DMS 273 (cell line): ENCODE results near the gene ZNF37A.
"Not testable (repeated sequence)": the region's sequence is repeated elsewhere in the genome, so short reads cannot be mapped to it uniquely, and the experiment has no call there.

Source experiments
- DNase-seq: peaks from one replicate; lab custom pipeline; 2025; ENCODE audit not compliant: unreplicated experiment; lab: John Stamatoyannopoulos, UW

ZNF37A gene

DNA sequence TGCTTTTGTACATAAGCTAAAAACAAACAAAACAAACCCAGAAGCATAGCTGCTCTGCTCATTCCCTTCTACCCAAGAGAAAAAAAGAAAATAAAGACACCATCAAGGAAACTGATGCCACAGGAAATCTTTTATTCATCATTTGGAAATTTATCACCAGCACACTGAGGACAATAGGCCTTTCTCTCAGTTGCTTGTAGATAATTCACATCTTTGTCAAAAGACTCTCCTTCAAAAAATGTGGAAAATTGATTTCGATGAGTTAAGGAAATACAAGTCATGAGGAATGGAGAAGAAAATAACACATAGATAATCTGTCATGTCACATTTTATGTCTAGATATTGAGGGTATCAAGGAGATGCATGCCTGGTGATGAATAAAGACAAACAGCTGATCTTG lies 53.5 kb downstream of the ZNF37A start:
- DNase-seq: no peak

DNA sequence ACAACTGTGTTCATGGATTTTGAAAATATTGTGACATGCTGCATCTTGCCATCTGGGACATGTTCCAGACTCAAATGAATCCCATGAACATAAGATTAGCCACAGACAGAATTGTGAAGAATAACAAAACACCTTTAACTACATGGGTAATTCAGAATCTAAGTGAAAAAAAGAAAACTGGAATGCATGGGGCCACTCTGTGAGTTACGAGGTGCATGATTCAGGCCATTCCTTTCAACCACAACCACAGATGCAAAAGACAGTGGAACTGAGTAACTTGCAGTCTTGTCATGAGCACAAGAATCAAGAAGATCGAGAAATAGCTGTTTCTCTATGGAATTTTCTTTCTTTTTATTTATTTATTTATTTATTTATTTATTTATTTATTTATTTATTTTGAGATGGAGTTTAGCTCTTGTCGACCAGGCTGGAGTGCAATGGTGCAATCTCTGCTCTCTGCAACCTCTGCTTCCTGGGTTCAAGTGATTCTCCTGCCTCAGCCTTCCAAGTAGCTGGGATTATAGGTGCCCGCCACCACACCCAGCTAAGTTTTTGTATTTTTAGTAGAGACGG lies 56.8 kb downstream of the ZNF37A start:
- not testable (repeated sequence) for DNase-seq

DNA sequence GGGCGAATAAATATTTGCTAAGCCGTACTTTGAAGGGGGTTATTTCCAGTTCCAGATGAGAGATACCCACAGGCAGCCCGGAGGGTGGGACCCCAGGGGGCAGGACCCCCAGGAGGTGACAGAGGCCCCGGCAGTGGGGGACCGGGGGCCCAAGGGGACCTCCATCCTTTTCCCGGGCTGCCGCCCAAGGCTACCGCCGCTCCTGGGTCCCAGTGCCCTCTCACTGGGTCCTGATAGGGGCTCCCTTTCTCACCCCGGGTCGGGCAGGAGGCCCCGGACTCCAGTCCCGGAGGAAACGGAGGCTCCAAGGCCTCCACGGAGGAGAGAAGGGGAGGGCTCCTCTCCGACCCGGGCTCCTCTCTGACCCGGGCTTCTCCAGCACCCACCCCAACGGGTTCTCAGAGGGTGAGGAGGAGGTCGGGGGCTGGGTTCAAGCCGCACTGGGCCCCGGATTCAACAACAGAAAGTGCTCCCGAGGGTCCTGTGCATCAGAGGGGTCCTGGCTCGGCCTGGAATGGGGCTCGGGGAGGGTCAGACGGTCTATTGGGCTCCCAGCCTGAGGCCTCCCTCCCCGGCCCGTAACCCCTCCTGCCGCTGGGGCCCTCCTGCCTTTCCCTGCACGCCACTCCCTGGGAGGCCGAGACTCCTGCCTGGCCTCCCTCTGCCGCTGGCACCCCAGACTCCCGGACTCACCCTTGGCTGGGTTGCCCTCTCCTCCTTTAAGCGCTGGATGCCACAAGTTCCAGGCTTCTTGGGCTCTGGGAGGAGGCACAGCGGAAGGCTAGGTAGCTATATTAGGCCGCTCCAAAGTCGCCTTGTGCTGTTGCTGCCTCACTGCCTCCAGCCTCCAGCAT lies 62.5 kb downstream of the ZNF37A start:
- DNase-seq: no peak

DNA sequence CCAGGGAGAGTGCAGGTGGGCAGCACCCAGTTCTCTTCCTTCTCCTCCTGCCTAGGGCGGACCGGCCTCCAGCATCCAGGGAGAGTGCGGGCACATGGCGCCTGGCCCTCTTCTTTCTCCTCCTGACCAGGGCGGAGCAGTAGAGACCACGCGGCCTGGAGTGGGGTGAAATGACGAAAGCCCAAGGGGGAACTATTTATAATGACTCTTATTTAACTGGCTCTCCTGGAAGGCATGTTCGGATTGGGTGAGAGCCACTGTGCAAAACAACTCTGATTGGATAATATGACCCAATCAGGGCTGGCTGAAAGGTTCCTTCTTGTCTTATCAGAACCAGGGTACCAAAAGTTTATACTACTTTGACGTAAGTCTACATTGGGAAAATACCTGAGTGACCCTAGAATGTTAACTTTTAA lies 63.1 kb downstream of the ZNF37A start:
- DNase-seq: no peak

DNA sequence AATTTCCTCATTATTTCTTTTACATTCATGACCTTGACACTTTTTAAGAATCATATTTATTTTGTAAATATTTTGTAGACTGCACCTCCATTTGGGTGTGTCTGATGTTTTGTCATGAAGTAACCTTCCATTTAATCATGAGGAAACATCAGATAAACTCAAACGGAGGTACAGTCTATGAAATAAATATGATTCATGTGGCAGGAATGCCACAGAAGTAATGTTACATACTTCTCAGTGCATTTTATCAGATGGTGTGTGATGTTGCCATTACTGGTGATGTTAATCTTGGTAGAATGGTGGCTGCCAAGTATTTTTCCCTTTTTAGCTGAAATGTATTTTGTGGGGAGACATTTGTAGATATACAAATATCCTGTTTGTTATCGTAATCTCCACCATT lies 64.9 kb downstream of the ZNF37A start:
- DNase-seq: no peak

DNA sequence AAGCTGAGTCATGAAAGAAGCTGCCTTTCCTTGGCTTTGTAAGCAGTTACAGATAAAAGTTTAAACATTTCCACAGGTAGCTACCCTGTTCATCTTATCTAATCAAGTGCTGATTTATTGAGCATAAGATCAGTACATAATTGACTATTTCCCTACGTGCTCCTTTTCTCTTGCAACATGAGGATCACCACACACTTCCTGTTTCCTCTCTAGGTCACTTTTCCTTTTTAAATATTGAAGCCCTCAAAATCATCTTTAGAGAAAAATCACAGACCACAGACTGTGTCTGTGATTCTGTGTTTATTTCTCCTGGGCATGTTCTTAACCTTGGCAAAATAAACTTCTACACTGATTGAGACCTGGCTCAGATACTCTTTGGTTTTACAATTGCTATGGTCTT lies 69.5 kb downstream of the ZNF37A start:
- DNase-seq: no peak

DNA sequence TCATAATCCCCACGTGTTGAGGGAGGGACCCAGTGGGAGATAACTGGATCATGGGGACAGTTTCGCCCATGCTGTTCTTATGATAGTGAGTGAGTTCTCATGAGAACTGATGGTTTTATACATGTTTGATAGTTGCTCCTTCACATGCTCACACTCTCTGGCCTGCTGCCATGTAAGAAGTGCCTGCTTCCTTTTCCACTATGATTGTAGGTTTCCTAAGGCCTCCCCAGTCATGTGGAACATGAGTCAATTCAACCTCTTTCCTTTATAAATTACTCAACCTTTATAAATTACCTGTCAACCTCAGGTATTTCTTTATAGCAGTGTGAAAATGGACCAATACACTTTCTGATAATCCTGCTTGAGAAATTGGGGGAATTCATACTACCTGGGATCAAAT lies 80.2 kb downstream of the ZNF37A start:
- no peak for DNase-seq

DNA sequence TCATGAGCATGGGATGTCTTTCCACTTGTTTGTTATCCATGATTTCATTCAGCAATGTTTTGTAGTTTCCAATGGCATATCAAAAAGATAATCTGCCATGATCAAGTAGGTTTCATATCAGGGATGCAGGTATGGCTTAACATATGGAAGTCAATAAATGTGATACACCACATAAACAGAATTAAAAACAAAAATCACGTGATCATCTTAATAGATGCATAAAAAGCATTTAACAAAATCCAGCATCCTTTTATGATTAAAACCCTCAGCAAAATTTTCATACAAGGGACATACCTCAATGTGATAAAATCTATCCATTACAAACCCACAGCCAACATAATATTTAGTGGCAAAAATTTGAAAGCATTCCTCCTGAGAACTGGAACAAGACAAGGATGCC lies 90.3 kb downstream of the ZNF37A start:
- DNase-seq: no peak
